ENCODE results near the gene LBX2. TPM values are rescaled to one million over a fixed set of nuclear protein-coding genes. Genes with fewer than 3 reads are reported as not detected.

LBX2 gene
- polyA plus RNA-seq, 1 experiment = 0.61 TPM

DNA sequence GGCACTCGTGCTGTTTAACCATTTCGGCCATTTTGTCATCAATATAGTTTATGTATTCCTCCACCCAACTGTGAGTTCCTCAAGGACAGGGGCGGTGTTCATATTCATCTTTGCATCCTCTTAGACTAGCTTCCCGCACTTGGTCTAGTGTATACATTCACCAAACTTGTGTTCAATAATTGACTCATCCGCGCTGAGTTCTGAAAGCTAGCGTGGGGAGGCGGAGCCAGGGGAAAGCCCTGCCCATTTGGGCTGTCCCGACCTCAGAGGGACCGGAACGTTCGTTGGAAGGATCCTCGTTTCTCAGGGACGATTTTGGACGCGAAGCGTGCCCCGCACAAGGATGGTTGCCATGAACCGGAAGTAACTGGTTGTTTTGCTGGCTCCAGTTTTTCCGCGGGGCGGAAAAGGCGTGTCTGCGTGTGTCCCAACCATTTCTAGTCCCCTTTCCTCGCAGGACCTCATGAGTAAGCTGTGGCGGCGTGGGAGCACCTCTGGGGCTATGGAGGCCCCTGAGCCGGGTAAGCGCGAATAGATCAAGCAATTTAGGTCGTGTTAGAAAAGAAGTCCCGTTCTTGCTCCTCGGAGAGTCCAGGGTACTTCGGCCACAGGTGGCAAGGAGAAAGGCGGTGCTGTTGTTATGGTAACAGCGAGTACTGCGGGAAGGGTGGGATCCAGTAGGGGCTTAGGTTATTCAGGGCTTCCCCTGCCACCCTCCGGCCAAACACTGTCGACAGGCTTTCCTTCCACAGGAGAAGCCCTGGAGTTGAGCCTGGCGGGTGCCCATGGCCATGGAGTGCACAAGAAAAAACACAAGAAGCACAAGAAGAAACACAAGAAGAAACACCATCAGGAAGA lies 44.5 kb downstream of the LBX2 start, which contains the start of gene INO80B:
Gene INO80B (plus strand): TSS at position 434 of the 858 bp plus-strand sequence. CDS start 30 bp downstream, at position 464.
- ChIA-PET POLR2A (interaction anchor here (0.5 to 0.7 kb wide), 2 partner anchors 18 to 24 kb away, joined by 3 read pairs; partner anchors contain the start of gene MRPL53), CTCF (interaction anchor here (0.8 to 4.2 kb wide), 7 partner anchors 12 to 256 kb away, joined by 3 to 13 read pairs (median 3); partner anchors contain the start of genes CCDC142 and TTC31)

GRCh38 chr2:74450570-74451190 lies 48.7 kb downstream of the LBX2 start:
- Histone ChIP-seq H3K4me3 (ENCODE audit: low read depth, low read length) (no peak overlapping the region), H3K36me3 (ENCODE audit: control insufficient read depth, insufficient read depth, low read length) (no peaks in the 10 kb centered on the region), H3K27me3 (ENCODE audit: control insufficient read depth, insufficient read depth, low read length) (no peaks in the 10 kb centered on the region)
- POLR2A ChIA-PET = no interaction called here
- CTCF ChIA-PET = no interaction called here
- DNase-seq (ENCODE audit: low read depth) = no peak
- TF ChIP-seq CTCF (IDR thresholded peaks at IDR 0.05; ENCODE audit: insufficient read depth, low read depth, low read length) = no peak

More for the DNA sequence above, 44.5 kb downstream of the LBX2 start, which contains the start of gene INO80B:
- Histone ChIP-seq H3K36me3 (ENCODE audit: control insufficient read depth, insufficient read depth, low read length) (no peaks in the 10 kb centered on the region), H3K27me3 (ENCODE audit: control insufficient read depth, insufficient read depth, low read length) (no peaks in the 10 kb centered on the region), H3K4me3 (ENCODE audit: low read depth, low read length) (peak within 1 kb of the TSS; percentile 68)
- DNase-seq (ENCODE audit: low read depth) = peak; percentile 87
- TF ChIP-seq CTCF (IDR thresholded peaks at IDR 0.05; ENCODE audit: insufficient read depth, low read depth, low read length) = no peak

DNA sequence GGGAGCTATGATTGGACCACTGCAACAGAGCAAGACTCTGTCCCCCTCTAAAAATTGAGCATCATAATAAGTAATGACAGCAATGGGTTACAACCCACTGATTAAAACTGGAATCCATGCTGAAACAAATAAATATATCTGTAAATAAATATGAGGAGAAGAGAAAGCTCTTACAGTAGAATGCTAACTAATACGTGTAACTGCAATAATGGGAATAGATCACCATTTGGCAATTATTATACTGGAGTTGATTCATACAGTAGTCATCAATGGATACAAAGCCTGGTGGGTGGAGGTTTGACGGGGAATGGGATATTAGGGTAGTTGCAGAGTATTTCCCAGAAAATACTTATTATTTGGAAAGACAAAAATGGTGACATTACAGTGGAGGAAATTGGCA lies 50.6 kb downstream of the LBX2 start:
- TF ChIP-seq CTCF (IDR thresholded peaks at IDR 0.05; ENCODE audit: insufficient read depth, low read depth, low read length) = no peak
- CTCF ChIA-PET = no interaction called here
- no peak overlapping the region for H3K4me3 ChIP-seq (ENCODE audit: low read depth, low read length)
- no peak for DNase-seq (ENCODE audit: low read depth)
- POLR2A ChIA-PET = no interaction called here
- H3K27me3 ChIP-seq (ENCODE audit: control insufficient read depth, insufficient read depth, low read length) = peaks cover 4% of the 10 kb centered on the region
- H3K36me3 ChIP-seq (ENCODE audit: control insufficient read depth, insufficient read depth, low read length) = no peaks in the 10 kb centered on the region

Other genes starting within 250 kb of the LBX2 start
- gene SLC4A5, start 156.2 kb downstream of the LBX2 start, polyA plus RNA-seq (2011; rRNA removed) = 0.07 and 0.16 TPM in 2 replicates
- 136 and 193 TPM in 2 replicates for gene DCTN1, start 119.3 kb downstream of the LBX2 start, polyA plus RNA-seq (2011; rRNA removed)
- gene C2orf81, start 78.0 kb downstream of the LBX2 start, polyA plus RNA-seq (2011; rRNA removed) = 0.18 and 0.67 TPM in 2 replicates
- 26.0 and 42.9 TPM in 2 replicates for gene WDR54, start 77.9 kb downstream of the LBX2 start, polyA plus RNA-seq (2011; rRNA removed)
- 8.3 and 12.4 TPM in 2 replicates for gene RTKN, start 57.7 kb downstream of the LBX2 start, polyA plus RNA-seq (2011; rRNA removed)
- 5.6 and 6.4 TPM in 2 replicates for gene INO80B, start 44.5 kb downstream of the LBX2 start, polyA plus RNA-seq (2011; rRNA removed)
- 55.7 and 92.0 TPM in 2 replicates for gene WBP1, start 41.2 kb downstream of the LBX2 start, polyA plus RNA-seq (2011; rRNA removed)
- gene MOGS, start 34.2 kb downstream of the LBX2 start, polyA plus RNA-seq (2011; rRNA removed) = 35.5 and 59.5 TPM in 2 replicates
- 38.9 and 41.2 TPM in 2 replicates for gene MRPL53, start 26.9 kb downstream of the LBX2 start, polyA plus RNA-seq (2011; rRNA removed)
- 4.5 and 6.2 TPM in 2 replicates for gene CCDC142, start 16.6 kb downstream of the LBX2 start, polyA plus RNA-seq (2011; rRNA removed)
- gene TTC31, start 16.5 kb downstream of the LBX2 start, polyA plus RNA-seq (2011; rRNA removed) = 19.4 and 26.0 TPM in 2 replicates
- gene PCGF1, start 8.1 kb upstream of the LBX2 start, polyA plus RNA-seq (2011; rRNA removed) = 28.7 and 30.6 TPM in 2 replicates
- gene TLX2, start 14.8 kb upstream of the LBX2 start, polyA plus RNA-seq (2011; rRNA removed) = not detected in 2 replicates
- 0.12 TPM in 1 of 2 replicates, not detected in the other for gene DQX1, start 26.6 kb upstream of the LBX2 start, polyA plus RNA-seq (2011; rRNA removed)
- 79.5 and 104 TPM in 2 replicates for gene AUP1, start 30.1 kb upstream of the LBX2 start, polyA plus RNA-seq (2011; rRNA removed)
- 26.0 and 36.1 TPM in 2 replicates for gene HTRA2, start 30.3 kb upstream of the LBX2 start, polyA plus RNA-seq (2011; rRNA removed)
- 95.8 and 130 TPM in 2 replicates for gene LOXL3, start 54.3 kb upstream of the LBX2 start, polyA plus RNA-seq (2011; rRNA removed)
- 19.8 and 28.7 TPM in 2 replicates for gene DOK1, start 55.1 kb upstream of the LBX2 start, polyA plus RNA-seq (2011; rRNA removed)
- gene M1AP, start 148.7 kb upstream of the LBX2 start, polyA plus RNA-seq (2011; rRNA removed) = 0.33 and 0.47 TPM in 2 replicates
- 8.4 and 10.2 TPM in 2 replicates for gene SEMA4F, start 154.6 kb upstream of the LBX2 start, polyA plus RNA-seq (2011; rRNA removed)

Measured in BJ (cell line).